Measurements from ENCODE around the gene CADPS2. TPM values are rescaled to one million over a fixed set of nuclear protein-coding genes. Genes with fewer than 3 reads are reported as not detected.

The CADPS2 gene
- total and polyA plus RNA-seq, 8 donors, result 34.2 to 83.4 (median 64.6) TPM

GRCh38 chr7:122430710-122431109, 455.6 kb downstream of the CADPS2 start:
- Histone ChIP-seq H3K4me3 (no peak overlapping the region), H3K36me3 (no peaks in the 10 kb centered on the region), H3K4me1 (no peaks in the 10 kb centered on the region), H3K27ac (no peak overlapping the region), H3K27me3 (no peaks in the 10 kb centered on the region), H3K9me3 (no peaks in the 10 kb centered on the region)
- intact Hi-C loops (cut with DNase I), result no loop called here
- TF ChIP-seq CTCF (IDR thresholded peaks at IDR 0.05), result no peak
- DNase-seq (no peak), ATAC-seq (no peak)

- no peaks in the 10 kb centered on the region for H3K36me3 ChIP-seq
- ATAC-seq, result no peak
- TF ChIP-seq CTCF (IDR thresholded peaks at IDR 0.05), result no peak
- H3K4me3 ChIP-seq, result no peak overlapping the region
- H3K9me3 ChIP-seq, result no peaks in the 10 kb centered on the region
- H3K4me1 ChIP-seq, result no peaks in the 10 kb centered on the region
- no peak for DNase-seq
- no peaks in the 10 kb centered on the region for H3K27me3 ChIP-seq
- intact Hi-C loops (cut with DNase I), result no loop called here
- no peak overlapping the region for H3K27ac ChIP-seq
These were observed 456.3 kb downstream of the CADPS2 start for GRCh38 chr7:122429926-122430325.

- H3K9me3 ChIP-seq, result no peaks in the 10 kb centered on the region
- no peak overlapping the region for H3K27ac ChIP-seq
- no peak for ATAC-seq
- H3K4me1 ChIP-seq, result no peaks in the 10 kb centered on the region
- TF ChIP-seq CTCF (IDR thresholded peaks at IDR 0.05), result no peak
- H3K4me3 ChIP-seq, result no peak overlapping the region
- H3K36me3 ChIP-seq, result no peaks in the 10 kb centered on the region
- intact Hi-C loops (cut with DNase I), result no loop called here
- no peak for DNase-seq
- H3K27me3 ChIP-seq, result no peaks in the 10 kb centered on the region
These were observed 460.5 kb downstream of the CADPS2 start for GRCh38 chr7:122425731-122426130.

- ATAC-seq, result no peak
- no peak overlapping the region for H3K27ac ChIP-seq
- no peak for DNase-seq
- intact Hi-C loops (cut with DNase I), result no loop called here
- H3K4me1 ChIP-seq, result no peaks in the 10 kb centered on the region
- H3K9me3 ChIP-seq, result no peaks in the 10 kb centered on the region
- no peak overlapping the region for H3K4me3 ChIP-seq
- H3K27me3 ChIP-seq, result no peaks in the 10 kb centered on the region
- no peaks in the 10 kb centered on the region for H3K36me3 ChIP-seq
- TF ChIP-seq CTCF (IDR thresholded peaks at IDR 0.05), result no peak
These were observed 462.7 kb downstream of the CADPS2 start for GRCh38 chr7:122423591-122423990.

- no peaks in the 10 kb centered on the region for H3K9me3 ChIP-seq
- intact Hi-C loops (cut with DNase I), result no loop called here
- TF ChIP-seq CTCF (IDR thresholded peaks at IDR 0.05), result no peak
- no peaks in the 10 kb centered on the region for H3K27me3 ChIP-seq
- H3K4me1 ChIP-seq, result no peaks in the 10 kb centered on the region
- H3K36me3 ChIP-seq, result no peaks in the 10 kb centered on the region
- DNase-seq, result no peak
- no peak for ATAC-seq
- H3K4me3 ChIP-seq, result no peak overlapping the region
- H3K27ac ChIP-seq, result no peak overlapping the region
These were observed 469.9 kb downstream of the CADPS2 start for GRCh38 chr7:122416336-122416735.
